Measurements from ENCODE around the gene MYL6.

The MYL6 gene

GRCh38 chr12:56118688-56119357 lies 39.3 kb upstream of the MYL6 start:
- Histone ChIP-seq H3K4me1 (ENCODE audit: control insufficient read depth in 2 of 2, insufficient read depth in 1 of 2, low read depth in 1 of 2, low read length in 2 of 2) (peaks cover 6 to 16% of the 10 kb centered on the region in 2 donors), H3K27me3 (ENCODE audit: control insufficient read depth in 3 of 3, insufficient read depth in 3 of 3, low read depth in 1 of 3, low read length in 3 of 3) (no peaks in the 10 kb centered on the region), H2BK120ac (ENCODE audit: low read depth, low read length) (no peak overlapping the region), H2BK12ac (ENCODE audit: low read length) (no peak overlapping the region), H2AK5ac (ENCODE audit: low read depth, low read length) (no peak overlapping the region), H3K4me2 (ENCODE audit: insufficient read depth, low read length, poor library complexity, severe bottlenecking) (peak overlapping the region; percentile 79), H3K9me3 (replicated peaks in 1 of 2; ENCODE audit: control insufficient read depth in 2 of 2, insufficient read depth in 1 of 2, low read depth in 1 of 2, low read length in 2 of 2) (peaks cover 0 to 7% of the 10 kb centered on the region in 2 donors), H2BK15ac (ENCODE audit: low read length) (no peak overlapping the region), H3K27ac (replicated peaks; ENCODE audit: low read length) (peak overlapping the region; percentile 71), H3K36me3 (replicated peaks in 1 of 2; ENCODE audit: control insufficient read depth in 2 of 2, insufficient read depth in 2 of 2, low read length in 2 of 2) (peaks cover 17 to 43% of the 10 kb centered on the region in 2 donors), H3K23ac (ENCODE audit: low read depth, low read length, poor library complexity) (no peak overlapping the region), H3K79me1 (ENCODE audit: low read depth, low read length) (no peaks in the 10 kb centered on the region), H4K8ac (ENCODE audit: low read depth, low read length) (no peak overlapping the region), H3K14ac (ENCODE audit: low read length) (no peak overlapping the region), H3K9ac (ENCODE audit: low read depth, low read length, poor library complexity) (peak overlapping the region; percentile 94), H2BK5ac (ENCODE audit: low read length) (no peak overlapping the region), H2AFZ (ENCODE audit: low read length) (peak overlapping the region; percentile 84), H3K18ac (ENCODE audit: low read length) (no peak overlapping the region), H3K4ac (ENCODE audit: low read length) (no peak overlapping the region), H3K4me3 (ENCODE audit: low read length in 2 of 2) (peak overlapping the region; percentile 75 to 89), H4K91ac (ENCODE audit: low read depth, low read length, poor library complexity) (no peak overlapping the region)
- WGBS, 2 donors (ENCODE audit: extremely low coverage in 2 of 2, insufficient read length in 2 of 2, insufficient replicate concordance in 1 of 2): no CpG with 5 or more reads among the region's 13 CpGs
- no peak for DNase-seq (ENCODE audit: low spot score)

- peak overlapping the region in 1 of 2 donors; percentile 75 for H3K4me3 ChIP-seq (ENCODE audit: low read length in 2 of 2)
Observed at GRCh38 chr12:56119361-56119796, 38.8 kb upstream of the MYL6 start.

GRCh38 chr12:56120158-56120846 lies 37.9 kb upstream of the MYL6 start:
- Histone ChIP-seq H3K79me1 (ENCODE audit: low read depth, low read length) (no peaks in the 10 kb centered on the region), H3K27ac (replicated peaks; ENCODE audit: low read length) (no peak overlapping the region), H3K4me2 (ENCODE audit: insufficient read depth, low read length, poor library complexity, severe bottlenecking) (no peak overlapping the region), H2BK120ac (ENCODE audit: low read depth, low read length) (no peak overlapping the region), H2BK5ac (ENCODE audit: low read length) (no peak overlapping the region), H2BK12ac (ENCODE audit: low read length) (no peak overlapping the region), H3K4me3 (ENCODE audit: low read length in 2 of 2) (no peak overlapping the region), H3K9ac (ENCODE audit: low read depth, low read length, poor library complexity) (peak overlapping the region; percentile 52), H3K23ac (ENCODE audit: low read depth, low read length, poor library complexity) (no peak overlapping the region), H3K27me3 (ENCODE audit: control insufficient read depth in 3 of 3, insufficient read depth in 3 of 3, low read depth in 1 of 3, low read length in 3 of 3) (no peaks in the 10 kb centered on the region), H3K36me3 (replicated peaks in 1 of 2; ENCODE audit: control insufficient read depth in 2 of 2, insufficient read depth in 2 of 2, low read length in 2 of 2) (peaks cover 19 to 45% of the 10 kb centered on the region in 2 donors), H3K4ac (ENCODE audit: low read length) (no peak overlapping the region), H3K4me1 (ENCODE audit: control insufficient read depth in 2 of 2, insufficient read depth in 1 of 2, low read depth in 1 of 2, low read length in 2 of 2) (peaks cover 6 to 16% of the 10 kb centered on the region in 2 donors), H4K8ac (ENCODE audit: low read depth, low read length) (no peak overlapping the region), H2AFZ (ENCODE audit: low read length) (no peak overlapping the region), H3K14ac (ENCODE audit: low read length) (no peak overlapping the region), H3K18ac (ENCODE audit: low read length) (no peak overlapping the region), H2AK5ac (ENCODE audit: low read depth, low read length) (no peak overlapping the region), H3K9me3 (replicated peaks in 1 of 2; ENCODE audit: control insufficient read depth in 2 of 2, insufficient read depth in 1 of 2, low read depth in 1 of 2, low read length in 2 of 2) (peaks cover 0 to 2% of the 10 kb centered on the region in 2 donors), H4K91ac (ENCODE audit: low read depth, low read length, poor library complexity) (no peak overlapping the region), H2BK15ac (ENCODE audit: low read length) (no peak overlapping the region)
- no peak for DNase-seq (ENCODE audit: low spot score)
- WGBS, 2 donors (ENCODE audit: extremely low coverage in 2 of 2, insufficient read length in 2 of 2, insufficient replicate concordance in 1 of 2): no CpG with 5 or more reads among the region's 17 CpGs

More at GRCh38 chr12:56119361-56119796, 38.8 kb upstream of the MYL6 start:
- H3K27me3 ChIP-seq (ENCODE audit: control insufficient read depth in 3 of 3, insufficient read depth in 3 of 3, low read depth in 1 of 3, low read length in 3 of 3): no peaks in the 10 kb centered on the region
- H3K4me1 ChIP-seq (ENCODE audit: control insufficient read depth in 2 of 2, insufficient read depth in 1 of 2, low read depth in 1 of 2, low read length in 2 of 2): peaks cover 6 to 16% of the 10 kb centered on the region in 2 donors
- H2BK15ac ChIP-seq (ENCODE audit: low read length): no peak overlapping the region
- no peak overlapping the region for H4K8ac ChIP-seq (ENCODE audit: low read depth, low read length)
- no peak overlapping the region for H3K14ac ChIP-seq (ENCODE audit: low read length)
- no peaks in the 10 kb centered on the region for H3K79me1 ChIP-seq (ENCODE audit: low read depth, low read length)
- H3K4ac ChIP-seq (ENCODE audit: low read length): no peak overlapping the region
- no peak overlapping the region for H2AK5ac ChIP-seq (ENCODE audit: low read depth, low read length)
- H3K23ac ChIP-seq (ENCODE audit: low read depth, low read length, poor library complexity): no peak overlapping the region
- no peak overlapping the region for H4K91ac ChIP-seq (ENCODE audit: low read depth, low read length, poor library complexity)
- DNase-seq (ENCODE audit: low spot score): peak; percentile 72
- H3K18ac ChIP-seq (ENCODE audit: low read length): no peak overlapping the region
- H3K9me3 ChIP-seq (replicated peaks in 1 of 2; ENCODE audit: control insufficient read depth in 2 of 2, insufficient read depth in 1 of 2, low read depth in 1 of 2, low read length in 2 of 2): peaks cover 0 to 7% of the 10 kb centered on the region in 2 donors
- no peak overlapping the region for H3K9ac ChIP-seq (ENCODE audit: low read depth, low read length, poor library complexity)
- H3K4me2 ChIP-seq (ENCODE audit: insufficient read depth, low read length, poor library complexity, severe bottlenecking): no peak overlapping the region
- no peak overlapping the region for H2BK120ac ChIP-seq (ENCODE audit: low read depth, low read length)
- peaks cover 19 to 42% of the 10 kb centered on the region in 2 donors for H3K36me3 ChIP-seq (replicated peaks in 1 of 2; ENCODE audit: control insufficient read depth in 2 of 2, insufficient read depth in 2 of 2, low read length in 2 of 2)
- H2BK12ac ChIP-seq (ENCODE audit: low read length): no peak overlapping the region
- no peak overlapping the region for H2BK5ac ChIP-seq (ENCODE audit: low read length)
- no peak overlapping the region for H3K27ac ChIP-seq (replicated peaks; ENCODE audit: low read length)
- WGBS, 2 donors (ENCODE audit: extremely low coverage in 2 of 2, insufficient read length in 2 of 2, insufficient replicate concordance in 1 of 2): no CpG with 5 or more reads among the region's 2 CpGs
- no peak overlapping the region for H2AFZ ChIP-seq (ENCODE audit: low read length)

DNA sequence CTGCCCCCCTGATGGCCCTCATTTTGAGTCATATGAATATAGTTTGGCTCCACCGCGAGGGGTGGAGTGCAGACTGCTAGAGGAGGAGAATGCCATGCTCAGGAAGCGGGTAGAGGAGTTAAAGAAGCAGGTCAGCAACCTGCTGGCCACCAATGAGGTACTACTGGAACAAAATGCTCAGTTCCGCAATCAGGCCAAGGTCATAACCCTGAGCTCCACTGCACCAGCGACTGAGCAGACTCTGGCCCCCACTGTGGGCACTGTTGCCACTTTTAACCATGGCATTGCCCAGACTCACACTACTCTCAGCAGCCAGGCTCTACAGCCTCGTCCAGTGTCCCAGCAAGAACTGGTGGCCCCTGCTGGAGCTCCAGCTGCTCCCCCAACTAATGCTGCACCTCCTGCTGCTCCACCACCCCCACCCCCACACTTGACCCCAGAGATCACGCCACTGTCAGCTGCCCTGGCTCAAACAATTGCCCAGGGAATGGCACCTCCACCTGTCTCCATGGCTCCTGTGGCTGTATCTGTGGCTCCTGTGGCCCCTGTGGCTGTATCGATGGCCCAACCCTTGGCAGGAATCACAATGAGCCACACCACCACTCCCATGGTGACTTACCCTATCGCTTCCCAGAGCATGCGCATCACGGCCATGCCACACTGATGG lies 36.8 kb upstream of the MYL6 start:
- no peak for DNase-seq (ENCODE audit: low spot score)
- no peak overlapping the region for H2AFZ ChIP-seq (ENCODE audit: low read length)
- H3K4me3 ChIP-seq (ENCODE audit: low read length in 2 of 2): no peak overlapping the region
- no peak overlapping the region for H4K8ac ChIP-seq (ENCODE audit: low read depth, low read length)
- H3K23ac ChIP-seq (ENCODE audit: low read depth, low read length, poor library complexity): no peak overlapping the region
- no peaks in the 10 kb centered on the region for H3K9me3 ChIP-seq (replicated peaks in 1 of 2; ENCODE audit: control insufficient read depth in 2 of 2, insufficient read depth in 1 of 2, low read depth in 1 of 2, low read length in 2 of 2)
- no peak overlapping the region for H3K4ac ChIP-seq (ENCODE audit: low read length)
- no peak overlapping the region for H4K91ac ChIP-seq (ENCODE audit: low read depth, low read length, poor library complexity)
- no peaks in the 10 kb centered on the region for H3K79me1 ChIP-seq (ENCODE audit: low read depth, low read length)
- H2BK12ac ChIP-seq (ENCODE audit: low read length): no peak overlapping the region
- no peak overlapping the region for H2AK5ac ChIP-seq (ENCODE audit: low read depth, low read length)
- no peak overlapping the region for H3K18ac ChIP-seq (ENCODE audit: low read length)
- no peak overlapping the region for H3K14ac ChIP-seq (ENCODE audit: low read length)
- H3K9ac ChIP-seq (ENCODE audit: low read depth, low read length, poor library complexity): no peak overlapping the region
- H2BK120ac ChIP-seq (ENCODE audit: low read depth, low read length): no peak overlapping the region
- no peak overlapping the region for H2BK15ac ChIP-seq (ENCODE audit: low read length)
- H3K27ac ChIP-seq (replicated peaks; ENCODE audit: low read length): no peak overlapping the region
- peaks cover 19 to 45% of the 10 kb centered on the region in 2 donors for H3K36me3 ChIP-seq (replicated peaks in 1 of 2; ENCODE audit: control insufficient read depth in 2 of 2, insufficient read depth in 2 of 2, low read length in 2 of 2)
- no peaks in the 10 kb centered on the region for H3K27me3 ChIP-seq (ENCODE audit: control insufficient read depth in 3 of 3, insufficient read depth in 3 of 3, low read depth in 1 of 3, low read length in 3 of 3)
- peaks cover 7 to 17% of the 10 kb centered on the region in 2 donors for H3K4me1 ChIP-seq (ENCODE audit: control insufficient read depth in 2 of 2, insufficient read depth in 1 of 2, low read depth in 1 of 2, low read length in 2 of 2)
- no peak overlapping the region for H3K4me2 ChIP-seq (ENCODE audit: insufficient read depth, low read length, poor library complexity, severe bottlenecking)
- no CpG with 5 or more reads among the region's 11 CpGs for WGBS, 2 donors (ENCODE audit: extremely low coverage in 2 of 2, insufficient read length in 2 of 2, insufficient replicate concordance in 1 of 2)
- H2BK5ac ChIP-seq (ENCODE audit: low read length): no peak overlapping the region

All from neuronal stem cell (in vitro differentiated cells).